Frontal cortex (tissue), 4 donors: ENCODE measurements around the gene BPIFB3. TPM values are rescaled to one million over a fixed set of nuclear protein-coding genes. Genes with fewer than 3 reads are reported as not detected.
"Not testable (repeated sequence)": the region's sequence is repeated elsewhere in the genome, so short reads cannot be mapped to it uniquely, and the experiment has no call there.

ENCODE experiments used
- DNase-seq, 2 donors: peaks; one replicate each; pipeline ENCODE4 v3.0.0; 2012; ENCODE audit warnings: low spot score in 2 of 2
- FAIRE-seq: peaks from 2 replicates; lab custom pipeline; 2012; peaks lifted over from hg19 to GRCh38; lab: Jason Lieb, UNC
- total RNA-seq: library from RNA; depleted of rRNA; stranded (reverse); fragments of >200 nt; gene quantifications from one replicate; pipeline ENCODE4 v1.2.3, GENCODE V29; 2014
- donor health status: control.
- donor health status: control.
- donor health status: control.

The BPIFB3 gene
- total RNA-seq, 1 donor from 2014 or later: not detected

GRCh38 chr20:33110147-33110825 is 56.6 kb downstream of the BPIFB3 start:
- no peak for FAIRE-seq
- no peak for DNase-seq

GRCh38 chr20:33111306-33111705 is 57.6 kb downstream of the BPIFB3 start:
- FAIRE-seq: no peak

GRCh38 chr20:33112547-33113386 is 59.1 kb downstream of the BPIFB3 start:
- FAIRE-seq (no peak), DNase-seq (no peak)

More at GRCh38 chr20:33111306-33111705, 57.6 kb downstream of the BPIFB3 start:
- DNase-seq: no peak

DNA sequence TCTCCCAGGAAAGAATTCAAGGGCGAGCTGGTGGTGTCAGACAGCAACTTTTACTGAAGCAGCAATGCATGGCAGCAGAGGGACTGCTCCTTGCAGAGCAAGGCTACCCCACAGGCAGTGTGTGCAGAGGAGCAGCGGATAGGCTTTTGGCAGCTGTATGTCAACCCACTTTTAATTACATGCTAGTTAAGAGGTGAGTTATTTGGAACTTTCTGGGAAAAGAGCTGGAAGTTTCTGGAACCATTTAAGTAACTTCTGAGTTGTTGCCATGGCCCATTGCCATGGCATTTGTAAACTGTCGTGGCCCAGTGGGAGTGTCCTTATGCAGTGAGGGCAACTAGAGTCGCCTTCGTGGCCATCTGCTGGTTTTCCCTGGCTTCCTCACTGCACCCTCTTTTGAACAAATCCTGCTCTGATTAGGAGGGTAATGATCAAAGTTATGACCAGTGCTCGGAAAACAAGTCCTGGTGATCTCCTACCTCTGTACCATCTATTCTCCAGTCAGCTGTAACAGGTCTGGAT is 59.7 kb downstream of the BPIFB3 start:
- no peak for FAIRE-seq
- no peak for DNase-seq

GRCh38 chr20:33115501-33115900 is 61.8 kb downstream of the BPIFB3 start:
- FAIRE-seq: not testable (repeated sequence)

DNA sequence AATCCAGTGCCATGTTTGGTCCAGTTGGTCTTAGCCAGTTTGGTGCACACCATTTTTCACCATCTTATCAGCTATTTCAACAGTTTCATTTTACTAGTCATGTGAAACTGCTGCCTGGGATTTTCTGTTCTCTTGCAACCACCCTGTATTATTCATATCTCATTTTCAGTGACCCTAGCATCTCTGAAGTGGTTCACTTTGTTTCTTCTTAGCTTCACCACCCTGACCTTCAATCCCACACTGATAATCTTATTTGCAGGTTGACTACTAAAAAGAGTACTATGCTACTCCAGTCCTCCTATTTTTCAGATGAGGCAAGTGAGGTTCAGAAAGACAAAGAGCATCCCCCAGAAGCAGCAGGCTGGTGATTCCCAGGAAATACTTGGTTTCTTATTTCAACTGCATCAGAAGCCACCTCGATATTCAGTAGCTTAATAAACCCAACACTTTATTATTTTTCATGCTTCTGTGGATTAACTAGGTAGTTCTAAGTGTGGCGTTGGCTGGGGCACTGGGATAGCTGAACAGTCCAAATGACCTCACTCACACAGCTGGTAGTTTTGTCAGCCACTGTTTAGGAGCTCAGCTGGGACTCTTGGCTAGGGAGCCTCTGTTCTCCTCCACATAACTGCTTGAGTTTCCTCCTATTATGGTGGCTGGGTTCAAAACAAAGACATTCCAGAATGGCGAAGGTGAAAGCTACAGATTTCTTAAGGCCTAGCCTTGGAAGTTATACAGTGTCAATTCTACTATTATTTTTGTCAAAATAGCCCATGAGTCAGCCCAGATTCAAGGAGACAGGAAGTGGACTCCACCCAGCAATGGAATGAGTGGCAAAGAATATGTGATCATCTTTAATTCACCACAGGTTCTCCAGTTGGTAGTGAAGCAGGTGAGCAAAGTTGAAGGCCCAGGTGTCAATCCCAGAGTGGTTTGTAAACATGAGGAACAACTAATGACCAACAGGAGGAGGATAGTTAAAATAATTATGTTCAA is 66.3 kb downstream of the BPIFB3 start:
- no peak for DNase-seq
- FAIRE-seq: no peak

More at GRCh38 chr20:33115501-33115900, 61.8 kb downstream of the BPIFB3 start:
- not testable (repeated sequence) for DNase-seq

GRCh38 chr20:33120934-33121333 is 67.2 kb downstream of the BPIFB3 start:
- DNase-seq (no peak), FAIRE-seq (no peak)

GRCh38 chr20:33122297-33122696 is 68.6 kb downstream of the BPIFB3 start:
- DNase-seq, FAIRE-seq: not testable (repeated sequence)

Other genes with a start within 250 kb of the BPIFB3 start
- gene MAPRE1, start 233.9 kb upstream of the BPIFB3 start, total RNA-seq: 103 TPM
- gene EFCAB8, start 195.0 kb upstream of the BPIFB3 start, total RNA-seq: not detected
- not detected for gene SUN5, start 49.5 kb upstream of the BPIFB3 start, total RNA-seq
- not detected for gene BPIFB2, start 46.2 kb upstream of the BPIFB3 start, total RNA-seq
- not detected for gene BPIFB6, start 22.3 kb upstream of the BPIFB3 start, total RNA-seq
- gene BPIFB4, start 25.7 kb downstream of the BPIFB3 start, total RNA-seq: not detected
- gene BPIFA2, start 114.3 kb downstream of the BPIFB3 start, total RNA-seq: not detected
- gene BPIFA3, start 163.4 kb downstream of the BPIFB3 start, total RNA-seq: not detected
- gene BPIFA1, start 182.1 kb downstream of the BPIFB3 start, total RNA-seq: not detected
- gene BPIFB1, start 229.3 kb downstream of the BPIFB3 start, total RNA-seq: not detected